Frontal cortex (tissue), 4 donors: ENCODE data around the gene DSCAM. TPM values are rescaled to one million over a fixed set of nuclear protein-coding genes. Genes with fewer than 3 reads are reported as not detected.
A peak's percentile ranks its signal among the peaks of the same experiment; 100 is the strongest.

ENCODE experiments used
- DNase-seq, 2 donors: peaks; one replicate each; pipeline ENCODE4 v3.0.0; 2012; ENCODE audit warnings: low spot score in 2 of 2
- FAIRE-seq: peaks from 2 replicates; lab custom pipeline; 2012; peaks lifted over from hg19 to GRCh38; lab: Jason Lieb, UNC
- total RNA-seq: library from RNA; depleted of rRNA; stranded (reverse); fragments of >200 nt; gene quantifications from one replicate; pipeline ENCODE4 v1.2.3, GENCODE V29; 2014
- donor health status: control.
- donor health status: control.
- donor health status: control.

Gene DSCAM
- total RNA-seq, 1 donor from 2014 or later = 11.8 TPM

GRCh38 chr21:40178726-40179125, 668.2 kb downstream of the DSCAM start:
- DNase-seq = no peak
- no peak for FAIRE-seq

- no peak for FAIRE-seq
- DNase-seq = no peak
Observed at GRCh38 chr21:40177979-40178378, 669.0 kb downstream of the DSCAM start.

- DNase-seq (no peak), FAIRE-seq (no peak)
Observed at GRCh38 chr21:40176724-40177123, 670.2 kb downstream of the DSCAM start.

- DNase-seq = no peak
- no peak for FAIRE-seq
Observed at GRCh38 chr21:40173816-40174215, 673.1 kb downstream of the DSCAM start.

- no peak for FAIRE-seq
- no peak for DNase-seq
Observed at GRCh38 chr21:40169971-40170370, 677.0 kb downstream of the DSCAM start.

- no peak for FAIRE-seq
- DNase-seq = no peak
Observed at GRCh38 chr21:40166291-40166843, 680.6 kb downstream of the DSCAM start.

- DNase-seq = no peak
- FAIRE-seq = no peak
Observed at GRCh38 chr21:40165773-40166070, 681.2 kb downstream of the DSCAM start.

GRCh38 chr21:40164905-40165772, 681.8 kb downstream of the DSCAM start:
- DNase-seq (no peak), FAIRE-seq (no peak)

GRCh38 chr21:40162075-40162474, 684.9 kb downstream of the DSCAM start:
- FAIRE-seq (no peak), DNase-seq (no peak)

GRCh38 chr21:40160911-40161310, 686.0 kb downstream of the DSCAM start:
- DNase-seq (no peak), FAIRE-seq (no peak)

- DNase-seq (no peak), FAIRE-seq (no peak)
Observed at GRCh38 chr21:40158366-40158765, 688.6 kb downstream of the DSCAM start.

- DNase-seq (no peak), FAIRE-seq (no peak)
Observed at GRCh38 chr21:40155563-40155962, 691.4 kb downstream of the DSCAM start.

GRCh38 chr21:40153351-40153750, 693.6 kb downstream of the DSCAM start:
- DNase-seq = no peak
- no peak for FAIRE-seq

- FAIRE-seq (no peak), DNase-seq (no peak)
Observed at GRCh38 chr21:40152476-40152875, 694.5 kb downstream of the DSCAM start.

- no peak for DNase-seq
- FAIRE-seq = no peak
Observed at GRCh38 chr21:40151611-40152010, 695.3 kb downstream of the DSCAM start.

- no peak for FAIRE-seq
- DNase-seq = no peak
Observed at GRCh38 chr21:40146216-40146837, 700.6 kb downstream of the DSCAM start.

- FAIRE-seq (peak; percentile 93), DNase-seq (peak; percentile 36 to 63)
Observed at GRCh38 chr21:40143822-40144525, 703.0 kb downstream of the DSCAM start.

GRCh38 chr21:40141621-40142020, 705.3 kb downstream of the DSCAM start:
- FAIRE-seq = no peak

GRCh38 chr21:40140675-40141074, 706.3 kb downstream of the DSCAM start:
- FAIRE-seq (no peak), DNase-seq (no peak)

More at GRCh38 chr21:40141621-40142020, 705.3 kb downstream of the DSCAM start:
- no peak for DNase-seq

- no peak for FAIRE-seq
Observed at GRCh38 chr21:40139636-40140035, 707.3 kb downstream of the DSCAM start.

GRCh38 chr21:40136571-40136970, 710.4 kb downstream of the DSCAM start:
- FAIRE-seq (no peak), DNase-seq (no peak)

More at GRCh38 chr21:40139636-40140035, 707.3 kb downstream of the DSCAM start:
- DNase-seq = no peak
